Loucy (cell line): Measurements from ENCODE around the gene UQCRHL.

Source experiments
- EZH2phosphoT487 ChIP-seq: fragments of 200-600 bp; IDR thresholded peaks from 2 replicates; pipeline ENCODE4 v1.6.1; 2018; ENCODE audit warnings: antibody characterized with exemption, mild to moderate bottlenecking, moderate library complexity, borderline replicate concordance
- TF ChIP-seq, protein P1 (sequence below): fragments of 200-600 bp; sonication (generic); conservative IDR thresholded peaks from 2 replicates; pipeline ENCODE4 v1.5.1; 2014; ENCODE audit warnings: mild to moderate bottlenecking, antibody characterized with exemption, low read length

DNA sequence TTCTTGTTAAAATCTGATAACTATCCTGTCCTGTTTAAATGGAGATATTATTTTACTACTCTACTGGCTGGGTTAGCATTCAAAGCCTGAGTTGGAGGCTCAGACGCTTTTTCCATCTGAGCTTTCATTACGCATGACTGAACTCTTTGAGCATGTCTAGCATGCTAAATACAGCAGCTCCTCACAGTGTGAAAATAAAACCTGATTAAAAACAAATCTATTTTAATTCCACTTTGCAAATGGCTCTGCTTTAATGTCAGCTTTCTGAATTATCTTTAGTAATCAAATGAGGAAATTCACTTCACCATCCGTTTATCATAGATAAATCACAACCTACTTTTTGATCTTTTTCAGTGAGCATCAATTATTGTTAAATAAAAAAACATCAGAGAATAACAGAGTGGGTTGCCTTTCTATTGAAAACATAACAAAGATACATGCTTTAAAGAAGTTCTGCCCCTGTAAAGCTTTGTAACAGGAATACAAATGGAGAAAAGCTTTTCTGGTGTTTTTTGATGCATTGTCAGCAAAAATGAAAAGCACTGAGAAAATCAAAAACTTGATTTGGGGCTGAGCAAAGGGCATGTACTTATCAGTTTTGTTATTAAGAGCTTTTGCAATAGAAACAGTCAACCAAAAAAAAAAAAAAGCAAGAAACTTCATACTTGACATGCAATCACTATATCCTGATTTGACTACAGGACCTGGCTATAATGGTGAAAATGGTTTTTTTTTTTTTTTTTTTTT is 36.5 kb upstream of the UQCRHL start:
- TF ChIP-seq, protein P1, sequence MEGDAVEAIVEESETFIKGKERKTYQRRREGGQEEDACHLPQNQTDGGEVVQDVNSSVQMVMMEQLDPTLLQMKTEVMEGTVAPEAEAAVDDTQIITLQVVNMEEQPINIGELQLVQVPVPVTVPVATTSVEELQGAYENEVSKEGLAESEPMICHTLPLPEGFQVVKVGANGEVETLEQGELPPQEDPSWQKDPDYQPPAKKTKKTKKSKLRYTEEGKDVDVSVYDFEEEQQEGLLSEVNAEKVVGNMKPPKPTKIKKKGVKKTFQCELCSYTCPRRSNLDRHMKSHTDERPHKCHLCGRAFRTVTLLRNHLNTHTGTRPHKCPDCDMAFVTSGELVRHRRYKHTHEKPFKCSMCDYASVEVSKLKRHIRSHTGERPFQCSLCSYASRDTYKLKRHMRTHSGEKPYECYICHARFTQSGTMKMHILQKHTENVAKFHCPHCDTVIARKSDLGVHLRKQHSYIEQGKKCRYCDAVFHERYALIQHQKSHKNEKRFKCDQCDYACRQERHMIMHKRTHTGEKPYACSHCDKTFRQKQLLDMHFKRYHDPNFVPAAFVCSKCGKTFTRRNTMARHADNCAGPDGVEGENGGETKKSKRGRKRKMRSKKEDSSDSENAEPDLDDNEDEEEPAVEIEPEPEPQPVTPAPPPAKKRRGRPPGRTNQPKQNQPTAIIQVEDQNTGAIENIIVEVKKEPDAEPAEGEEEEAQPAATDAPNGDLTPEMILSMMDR = no peak
- TF ChIP-seq EZH2phosphoT487 = no peak
